Stimulated activated CD8-positive, alpha-beta memory T cell treated with anti-CD3 and anti-CD28 coated beads, Interleukin-2, amount 100 ng/mL, for 48 hours (primary cell): Measurements from ENCODE around the gene POMT1.

Source experiments
- DNase-seq, 2 donors: peaks; one replicate each; pipeline ENCODE4 v3.0.0-alpha.2; 2020; ENCODE audit warnings: low read depth in 2 of 2

POMT1 gene

DNA sequence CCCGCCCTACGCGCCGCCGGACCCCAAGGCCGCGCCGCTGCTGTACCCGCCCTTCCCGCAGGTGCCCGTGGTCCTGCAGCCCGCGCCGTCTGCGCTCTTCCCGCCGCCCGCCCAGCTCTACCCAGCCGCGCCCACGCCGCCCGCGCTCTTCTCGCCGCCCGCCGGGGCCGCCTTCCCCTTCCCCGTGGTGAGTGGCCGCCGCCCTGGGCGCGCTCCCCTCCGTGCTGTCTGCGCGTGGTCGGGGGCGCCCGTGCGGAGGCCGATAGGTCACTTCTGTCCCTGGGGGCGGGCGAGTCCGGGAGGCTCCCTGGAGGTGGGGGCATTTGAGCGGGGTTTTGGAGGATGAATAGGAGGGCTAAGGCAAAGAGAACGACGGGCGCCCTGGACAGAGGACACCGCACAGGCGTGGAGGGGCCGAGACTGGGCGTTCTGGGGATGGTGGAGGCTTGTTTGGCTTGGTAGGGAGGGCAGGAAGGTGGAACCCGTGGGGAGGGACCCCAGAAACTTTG lies 52.2 kb downstream of the POMT1 start:
- DNase-seq = no peak

DNA sequence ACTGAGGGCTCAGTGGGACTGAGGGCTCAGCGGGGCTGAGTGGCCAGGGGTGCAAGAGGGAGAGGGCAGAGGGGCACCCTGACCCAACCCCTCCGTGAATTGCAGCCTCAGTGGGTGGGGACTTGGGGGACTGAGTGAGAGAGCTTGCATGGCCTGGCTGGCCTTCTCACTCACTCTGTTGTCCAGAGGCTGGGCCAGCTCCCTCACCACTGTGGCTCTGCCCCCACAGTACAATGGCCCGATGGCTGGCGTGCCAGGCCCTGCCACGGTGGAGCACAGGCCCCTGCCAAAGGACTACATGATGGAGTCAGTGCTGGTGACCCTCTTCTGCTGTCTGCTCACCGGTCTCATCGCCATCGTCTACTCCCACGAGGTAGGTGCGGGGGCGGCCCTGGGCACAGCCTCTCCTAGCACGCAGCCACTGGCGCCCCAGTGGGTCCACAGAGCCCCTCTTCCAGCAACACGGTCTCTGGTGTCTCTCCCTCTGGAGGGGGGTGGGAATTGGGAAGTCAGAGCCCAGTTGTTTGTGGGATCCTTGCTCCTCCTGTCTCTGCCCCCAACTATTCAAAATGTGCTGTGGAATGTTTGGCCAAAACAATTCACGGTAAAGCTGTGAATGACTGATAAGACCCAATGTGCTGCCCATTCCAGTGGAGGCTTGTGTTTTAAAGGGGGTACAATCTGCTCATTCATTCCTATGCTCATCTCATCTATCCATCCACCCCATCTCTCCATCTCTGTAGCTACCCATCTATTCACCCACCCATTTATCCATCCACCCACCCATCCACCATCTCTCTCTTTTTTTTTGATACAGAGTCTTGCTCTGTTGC lies 53.3 kb downstream of the POMT1 start:
- DNase-seq = no peak

DNA sequence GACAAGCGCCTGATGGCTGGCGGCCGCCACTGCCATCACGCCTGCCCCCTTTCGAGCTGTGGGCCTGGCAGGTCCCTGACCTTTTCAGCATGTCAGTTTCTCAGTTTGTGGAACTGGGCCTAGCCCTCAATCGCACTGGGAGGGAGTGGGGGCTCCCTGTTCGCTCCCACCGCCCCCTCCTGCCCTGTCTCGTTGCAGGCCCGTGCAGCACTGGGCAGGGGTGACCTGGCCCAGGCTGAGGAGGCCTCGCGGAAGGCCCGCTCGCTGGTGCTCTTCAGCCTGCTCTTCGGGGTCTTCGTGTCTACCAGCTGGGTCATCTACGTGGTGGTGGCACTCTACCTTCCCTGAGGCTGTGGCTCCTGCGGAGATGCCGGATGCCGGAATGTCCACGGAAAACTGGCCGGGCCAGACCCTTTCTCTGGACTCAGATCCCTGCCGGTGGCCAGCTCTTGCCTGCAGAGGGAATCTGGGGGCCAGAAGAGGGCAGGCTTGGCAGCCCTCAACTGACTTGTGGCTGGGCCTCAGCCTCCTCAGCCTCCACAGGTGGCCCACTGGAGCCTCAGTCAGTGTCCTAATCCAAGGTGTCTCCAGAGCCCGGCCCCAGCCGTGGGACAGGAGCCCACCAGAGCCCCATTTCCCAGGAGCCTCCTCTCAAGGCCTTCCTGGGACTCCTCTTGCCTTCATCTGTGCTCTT lies 55.3 kb downstream of the POMT1 start:
- DNase-seq = no peak

DNA sequence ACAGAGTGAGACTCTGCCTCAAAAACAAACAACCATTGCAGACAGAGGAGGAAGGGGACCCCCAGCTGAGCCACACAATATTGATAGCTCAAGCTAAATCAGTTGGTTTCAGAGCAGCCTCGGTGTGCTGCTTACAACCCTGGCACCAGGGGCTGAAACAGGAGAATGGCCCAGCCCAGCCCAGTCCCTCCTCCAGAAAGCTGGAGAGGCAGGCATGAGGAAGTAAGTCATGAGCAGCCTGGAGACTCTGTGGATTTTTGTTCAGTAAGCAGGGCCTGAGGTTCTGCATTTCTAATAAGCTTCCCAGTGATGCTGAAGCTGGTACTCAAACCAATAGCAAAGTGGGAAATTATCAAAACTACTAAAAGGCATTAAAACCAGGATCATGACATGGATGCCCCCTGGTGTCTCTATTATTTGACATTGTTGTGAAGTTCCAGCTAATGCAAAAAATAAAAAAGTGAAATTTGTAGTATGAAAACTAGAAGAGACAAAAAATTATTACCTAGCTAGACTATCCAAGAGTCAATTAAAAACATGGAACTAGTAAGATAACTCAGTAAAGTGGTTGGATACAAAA lies 56.8 kb downstream of the POMT1 start:
- no peak for DNase-seq

DNA sequence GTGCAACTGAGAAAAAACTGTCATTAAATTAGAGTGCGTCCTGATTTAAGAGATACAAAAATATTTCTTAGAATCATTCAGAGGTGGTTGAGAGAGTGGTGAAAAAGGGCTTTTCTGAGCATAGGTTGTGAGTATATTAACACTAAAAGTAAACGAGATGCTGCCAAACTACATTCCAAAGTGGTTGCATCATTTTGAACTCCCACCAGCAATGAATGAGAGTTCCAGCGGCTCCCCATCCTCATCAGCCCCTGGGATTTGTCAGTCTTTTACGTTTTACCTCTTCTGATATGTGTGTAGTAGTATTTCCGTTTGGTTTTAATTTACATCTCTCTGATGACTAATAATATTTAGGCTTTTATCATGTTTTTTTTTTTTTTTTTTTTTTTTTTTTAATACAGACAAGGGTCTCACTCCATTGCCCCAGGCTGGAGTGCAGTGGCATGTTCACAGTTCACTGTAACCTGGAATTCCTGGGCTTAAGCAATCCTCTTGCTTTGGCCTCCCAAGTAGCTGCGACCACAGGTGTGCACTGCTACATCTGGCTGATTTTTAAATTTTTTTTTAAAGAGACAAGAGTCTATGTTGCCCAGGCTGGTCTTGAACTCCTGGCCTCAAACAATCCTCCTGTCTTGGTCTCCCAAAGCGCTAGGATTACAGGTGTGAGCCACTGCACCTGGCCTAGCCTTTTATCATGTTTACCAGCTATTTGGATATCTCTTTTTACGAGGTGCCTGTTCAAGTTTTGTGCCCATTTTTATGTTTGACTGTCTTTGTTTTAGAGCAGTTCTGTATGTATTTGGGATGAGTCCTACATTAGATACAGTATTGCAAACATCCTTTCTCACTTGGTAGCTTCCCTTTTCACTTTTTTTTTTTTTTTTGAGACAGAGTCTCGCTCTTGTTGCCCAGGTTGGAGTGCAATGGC lies 59.6 kb downstream of the POMT1 start:
- DNase-seq = no peak

DNA sequence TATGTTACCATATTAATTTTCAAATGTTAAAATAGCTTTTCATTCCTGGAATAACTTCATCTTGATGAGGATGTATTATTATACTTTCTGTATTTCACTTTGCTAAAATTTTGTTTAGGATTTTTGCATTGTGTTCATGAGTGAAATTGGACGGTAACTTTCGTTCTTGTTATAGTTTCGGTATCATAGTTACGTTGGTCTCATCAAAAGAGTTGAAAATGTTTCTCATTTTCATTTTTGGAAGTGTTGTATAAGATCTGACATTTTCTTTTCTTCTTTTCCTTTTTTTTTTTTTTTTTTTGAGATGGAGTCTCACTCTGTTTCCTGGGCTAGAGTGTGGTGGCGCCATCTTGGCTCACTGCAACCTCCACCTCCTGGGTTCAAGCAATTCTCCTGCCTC lies 62.7 kb downstream of the POMT1 start:
- no peak for DNase-seq

DNA sequence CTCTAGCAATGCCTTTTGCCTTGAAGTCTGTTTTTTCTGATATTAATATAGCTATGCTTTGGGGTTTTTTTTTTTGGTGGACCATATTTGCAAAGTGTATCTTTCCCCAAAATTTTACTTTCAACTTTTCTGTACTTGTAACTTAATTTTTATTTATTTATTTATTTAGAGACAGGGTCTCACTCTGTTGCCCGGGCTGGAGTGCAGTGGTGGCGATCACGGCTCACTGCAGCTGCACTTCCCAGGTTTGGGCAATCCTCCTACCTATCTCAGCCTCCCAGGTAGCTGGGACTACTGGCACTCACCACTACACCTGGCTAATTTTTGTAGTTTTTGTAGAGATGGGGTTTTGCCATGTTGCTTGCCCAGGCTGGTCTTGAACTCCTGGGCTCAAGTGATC lies 63.4 kb downstream of the POMT1 start:
- DNase-seq = no peak

DNA sequence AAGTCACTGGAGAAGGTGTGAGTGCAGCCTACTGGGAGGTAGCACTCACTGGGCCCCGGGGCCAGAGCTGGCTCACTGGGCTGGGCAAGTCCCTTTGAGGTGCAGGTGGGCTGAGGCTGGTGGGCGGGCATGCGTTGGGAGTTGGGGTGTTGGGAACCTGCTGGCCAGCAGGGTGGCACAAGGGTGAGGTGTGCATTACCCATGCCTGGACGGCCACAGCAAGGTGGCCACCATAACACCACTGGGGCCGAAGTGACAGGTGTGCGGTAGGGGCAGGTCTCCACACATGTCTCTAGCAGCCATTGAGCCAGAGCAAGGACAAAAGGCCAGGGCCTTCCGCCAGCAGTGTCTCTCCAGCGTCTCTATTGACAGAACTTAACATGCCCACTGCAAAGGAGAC lies 65.2 kb downstream of the POMT1 start:
- DNase-seq = no peak
